GM21717 (cell line): ENCODE results near the gene PIGW.
"Not testable (repeated sequence)": the region's sequence is repeated elsewhere in the genome, so short reads cannot be mapped to it uniquely, and the experiment has no call there.

Experiments
- ATAC-seq: cut with Tn5 transposase; IDR thresholded peaks from one replicate; pipeline ENCODE4 v1.9.1; 2021; ENCODE audit warnings: mild to moderate bottlenecking, moderate library complexity; ENCODE audit not compliant: unreplicated experiment

PIGW gene

GRCh38 chr17:36507266-36507665, 27.5 kb upstream of the PIGW start:
- no peak for ATAC-seq

- ATAC-seq, result not testable (repeated sequence)
Observed at GRCh38 chr17:36508439-36508838, 26.3 kb upstream of the PIGW start.

- ATAC-seq, result no peak
Observed at GRCh38 chr17:36509272-36509985, 25.4 kb upstream of the PIGW start.

GRCh38 chr17:36510636-36511035, 24.2 kb upstream of the PIGW start:
- no peak for ATAC-seq

GRCh38 chr17:36511216-36511615, 23.6 kb upstream of the PIGW start:
- ATAC-seq, result no peak

GRCh38 chr17:36512641-36513040, 22.1 kb upstream of the PIGW start:
- ATAC-seq, result no peak

- ATAC-seq, result no peak
Observed at GRCh38 chr17:36514856-36515255, 19.9 kb upstream of the PIGW start.

- ATAC-seq, result no peak
Observed at GRCh38 chr17:36515837-36516236, 18.9 kb upstream of the PIGW start.

- no peak for ATAC-seq
Observed at GRCh38 chr17:36523113-36523512, 11.7 kb upstream of the PIGW start.

- ATAC-seq, result no peak
Observed at GRCh38 chr17:36524428-36524876, 10.3 kb upstream of the PIGW start.

- ATAC-seq, result no peak
Observed at GRCh38 chr17:36525113-36525512, 9.7 kb upstream of the PIGW start.

- no peak for ATAC-seq
Observed at GRCh38 chr17:36525888-36526287, 8.9 kb upstream of the PIGW start.

- ATAC-seq, result no peak
Observed at GRCh38 chr17:36527621-36528250, 7.1 kb upstream of the PIGW start.

- ATAC-seq, result no peak
Observed at GRCh38 chr17:36529121-36529520, 5.7 kb upstream of the PIGW start.

- ATAC-seq, result no peak
Observed at GRCh38 chr17:36532435-36532975, 2.3 kb upstream of the PIGW start.

GRCh38 chr17:36533935-36534839, 600 bp upstream of the PIGW start:
- peak; percentile 29 for ATAC-seq

- no peak for ATAC-seq
Observed at GRCh38 chr17:36535669-36536081, 888 bp downstream of the PIGW start.

- no peak for ATAC-seq
Observed at GRCh38 chr17:36540696-36541095, 5.9 kb downstream of the PIGW start.

- ATAC-seq, result no peak
Observed at GRCh38 chr17:36542755-36543154, 8.0 kb downstream of the PIGW start.

- ATAC-seq, result peak; percentile 2
Observed at GRCh38 chr17:36544044-36544306, 9.2 kb downstream of the PIGW start.

GRCh38 chr17:36544307-36545076, 9.7 kb downstream of the PIGW start, which contains the start of gene GGNBP2:
Gene GGNBP2 (plus strand): TSS chr17:36544919. CDS start chr17:36545725, 806 bp downstream.
- peak; percentile 44 for ATAC-seq
